Caco-2 (cell line): ENCODE results near the gene FIGNL1. TPM values are rescaled to one million over a fixed set of nuclear protein-coding genes. Genes with fewer than 3 reads are reported as not detected.
A peak's percentile ranks its signal among the peaks of the same experiment; 100 is the strongest.

Source experiments
- BruUV-seq: library from RNA; stranded (reverse); fragments of 400-500 nt; replicated peaks from 2 replicates; lab custom pipeline; 2021; lab: Mats Ljungman, UMichigan
- CTCF ChIA-PET: fragments of 300-600 bp; sonication (Branson Sonifier 250); formaldehyde crosslinking; loops from one replicate; lab custom pipeline; 2022; ENCODE audit warnings: antibody characterized with exemption; lab: Charles Lee
- POLR2A ChIA-PET: fragments of 300-600 bp; sonication (Branson Sonifier 250); formaldehyde crosslinking; loops from one replicate; lab custom pipeline; 2022; ENCODE audit warnings: antibody characterized with exemption; lab: Charles Lee
- DNase-seq, 2 experiments: peaks; one replicate each; pipeline versions ENCODE4 v3.0.0 to v3.0.0-alpha.2; 2020 to 2022
- H3K27me3 ChIP-seq: replicated peaks from 2 replicates; pipeline ENCODE4 v1.6.0; 2011; ENCODE audit warnings: low read length; ENCODE audit not compliant: control insufficient read depth, insufficient read depth
- H3K36me3 ChIP-seq: 2 replicates; pipeline ENCODE4 v1.5.1; 2011; ENCODE audit warnings: low read length; ENCODE audit not compliant: control insufficient read depth, insufficient read depth
- H3K4me1 ChIP-seq: fragments of 250-450 bp; sonication (Bioruptor Pico); 2 replicates; pipeline ENCODE4 v1.5.1; 2020; ENCODE audit warnings: mild to moderate bottlenecking
- H3K4me3 ChIP-seq: 2 replicates; pipeline ENCODE4 v1.5.1; 2011; ENCODE audit warnings: low read depth, mild to moderate bottlenecking, control low read depth, low read length
- H3K9me3 ChIP-seq: fragments of 250-450 bp; sonication (Bioruptor Pico); 2 replicates; pipeline ENCODE4 v1.5.1; 2020; ENCODE audit warnings: mild to moderate bottlenecking, moderate library complexity
- H3K27ac Mint-ChIP-seq: one replicate; pipeline ENCODE4 v1.8.0; 2022; ENCODE audit warnings: mixed read lengths; ENCODE audit not compliant: unreplicated experiment
- H3K27me3 Mint-ChIP-seq: one replicate; pipeline ENCODE4 v1.8.0; 2022; ENCODE audit warnings: mixed read lengths; ENCODE audit not compliant: insufficient read depth, unreplicated experiment
- H3K36me3 Mint-ChIP-seq: one replicate; pipeline ENCODE4 v1.8.0; 2022; ENCODE audit warnings: mild to moderate bottlenecking, mixed read lengths; ENCODE audit not compliant: insufficient read depth, unreplicated experiment
- H3K4me1 Mint-ChIP-seq: one replicate; pipeline ENCODE4 v1.8.0; 2022; ENCODE audit warnings: low read depth, mixed read lengths; ENCODE audit not compliant: unreplicated experiment
- H3K4me3 Mint-ChIP-seq: one replicate; pipeline ENCODE4 v1.8.0; 2022; ENCODE audit warnings: mild to moderate bottlenecking, moderate library complexity, mixed read lengths; ENCODE audit not compliant: unreplicated experiment
- H3K9me3 Mint-ChIP-seq: one replicate; pipeline ENCODE4 v1.8.0; 2022; ENCODE audit warnings: mixed read lengths; ENCODE audit not compliant: unreplicated experiment
- CTCF ChIP-seq, 2 experiments: fragments of 200-600 bp in 1 of 2; IDR thresholded peaks; 1 replicate in 1 of 2; 2 replicates in 1 of 2; pipeline versions ENCODE4 v1.5.1 to v1.8.0; 2011 to 2022; ENCODE audit warnings: antibody characterized with exemption in 1 of 2, control low read depth in 1 of 2, inconsistent platforms in 1 of 2, low read depth in 1 of 2, low read length in 1 of 2, mild to moderate bottlenecking in 1 of 2, moderate library complexity in 1 of 2; ENCODE audit not compliant: insufficient read depth in 1 of 2, severe bottlenecking in 1 of 2, unreplicated experiment in 1 of 2
- intact Hi-C: fragments of 100-400 bp; cut with micrococcal nuclease; formaldehyde crosslinking; loops from one replicate; pipeline ENCODE4 v1.10.0; 2022; ENCODE audit not compliant: unreplicated experiment
- total RNA-seq: library from RNA; stranded (reverse); gene quantifications from 2 replicates; pipeline ENCODE4 v1.2.3, GENCODE V29; 2022

FIGNL1 gene
- total RNA-seq, 1 experiment from 2014 or later = 47.2 TPM

DNA sequence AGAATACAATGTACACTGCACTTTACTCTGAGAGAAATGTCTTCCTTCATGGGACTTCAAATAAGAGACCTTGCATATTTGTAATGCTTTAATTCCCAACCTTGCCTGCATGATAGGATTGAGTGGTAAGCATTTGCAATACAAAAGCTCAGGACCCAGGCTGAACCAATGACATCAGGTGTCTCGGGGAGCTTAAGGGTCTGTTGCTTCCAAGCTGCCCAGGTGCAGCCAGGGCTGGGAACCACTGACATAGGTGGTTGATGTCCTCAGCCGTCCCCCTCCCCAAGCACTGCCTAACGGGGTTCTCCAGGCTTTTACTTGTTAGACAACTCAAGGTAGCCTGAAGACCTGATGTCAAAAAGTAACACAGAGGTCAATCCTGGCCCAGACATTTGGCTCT lies 29.1 kb downstream of the FIGNL1 start:
- intact Hi-C loops = no loop called here
- no TSS peak for BruUV-seq

GRCh38 chr7:50418526-50419290 lies 31.4 kb downstream of the FIGNL1 start:
- no peaks in the 10 kb centered on the region; the same call in 1 of the 2 replicates for H3K4me1 ChIP-seq
- no peaks in the 10 kb centered on the region for H3K9me3 Mint-ChIP-seq
- no TSS peak for BruUV-seq
- DNase-seq = no peak
- TF ChIP-seq CTCF (IDR thresholded peaks at IDR 0.05; ENCODE audit: insufficient read depth in 1 of 2, low read depth in 1 of 2, low read length in 1 of 2, severe bottlenecking in 1 of 2, unreplicated experiment in 1 of 2) = no peak
- no peaks in the 10 kb centered on the region for H3K27me3 ChIP-seq
- H3K4me3 ChIP-seq = no peak overlapping the region
- peaks cover 8% of the 10 kb centered on the region for H3K4me1 Mint-ChIP-seq
- no peak overlapping the region for H3K27ac Mint-ChIP-seq
- H3K36me3 Mint-ChIP-seq = no peaks in the 10 kb centered on the region
- no peaks in the 10 kb centered on the region for H3K9me3 ChIP-seq
- CTCF ChIA-PET = interaction anchor here (0.5 to 1.9 kb wide), 10 partner anchors 8 to 742 kb away, joined by 3 to 18 read pairs (median 4); no protein-coding TSS in a partner anchor
- intact Hi-C loops = loop anchor here (1.0 kb wide), 4 partner anchors 213 to 326 kb away; no protein-coding TSS in a partner anchor
- POLR2A ChIA-PET = no interaction called here
- H3K36me3 ChIP-seq = no peaks in the 10 kb centered on the region
- no peaks in the 10 kb centered on the region for H3K27me3 Mint-ChIP-seq
- H3K4me3 Mint-ChIP-seq = no peak overlapping the region

More for the DNA sequence above, 29.1 kb downstream of the FIGNL1 start:
- no peaks in the 10 kb centered on the region for H3K36me3 ChIP-seq
- H3K4me1 ChIP-seq = peaks cover 4% of the 10 kb centered on the region
- ChIA-PET CTCF (no interaction called here), POLR2A (no interaction called here)
- H3K9me3 ChIP-seq = peaks cover 3% of the 10 kb centered on the region; the same call in 1 of the 2 replicates
- H3K4me3 ChIP-seq = no peak overlapping the region
- DNase-seq = no peak
- no peaks in the 10 kb centered on the region for H3K27me3 ChIP-seq
- no peak overlapping the region for H3K4me3 Mint-ChIP-seq
- H3K27me3 Mint-ChIP-seq = no peaks in the 10 kb centered on the region
- H3K4me1 Mint-ChIP-seq = peaks cover 14% of the 10 kb centered on the region
- H3K27ac Mint-ChIP-seq = no peak overlapping the region
- no peaks in the 10 kb centered on the region for H3K36me3 Mint-ChIP-seq
- TF ChIP-seq CTCF (IDR thresholded peaks at IDR 0.05; ENCODE audit: insufficient read depth in 1 of 2, low read depth in 1 of 2, low read length in 1 of 2, severe bottlenecking in 1 of 2, unreplicated experiment in 1 of 2) = no peak
- H3K9me3 Mint-ChIP-seq = no peaks in the 10 kb centered on the region

GRCh38 chr7:50418086-50418515 lies 32.0 kb downstream of the FIGNL1 start:
- Mint-ChIP-seq H3K36me3 (no peaks in the 10 kb centered on the region), H3K4me1 (peaks cover 2% of the 10 kb centered on the region), H3K27ac (no peak overlapping the region), H3K27me3 (no peaks in the 10 kb centered on the region), H3K4me3 (no peak overlapping the region), H3K9me3 (no peaks in the 10 kb centered on the region)
- Histone ChIP-seq H3K4me1 (no peaks in the 10 kb centered on the region; the same call in 1 of the 2 replicates), H3K4me3 (no peak overlapping the region), H3K9me3 (no peaks in the 10 kb centered on the region), H3K36me3 (no peaks in the 10 kb centered on the region), H3K27me3 (no peaks in the 10 kb centered on the region)
- TF ChIP-seq CTCF (IDR thresholded peaks at IDR 0.05; ENCODE audit: insufficient read depth in 1 of 2, low read depth in 1 of 2, low read length in 1 of 2, severe bottlenecking in 1 of 2, unreplicated experiment in 1 of 2) = peak; percentile 88 to 97
- DNase-seq = peak; percentile 86 to 89
- BruUV-seq = no TSS peak
- intact Hi-C loops = loop anchor here (1.0 kb wide), 4 partner anchors 213 to 326 kb away; no protein-coding TSS in a partner anchor
- POLR2A ChIA-PET = no interaction called here
- CTCF ChIA-PET = interaction anchor here (0.5 to 1.9 kb wide), 11 partner anchors 9 to 742 kb away, joined by 3 to 18 read pairs (median 4); no protein-coding TSS in a partner anchor
